Right cardiac atrium (tissue), 5 donors: ENCODE data around the gene YOD1. TPM values are rescaled to one million over a fixed set of nuclear protein-coding genes. Genes with fewer than 3 reads are reported as not detected.

Experiments
- ATAC-seq, 2 donors: fragments of 200-7000 bp; cut with Tn5 transposase; one replicate each; pipeline versions ENCODE4 v1.8.0 to v1.9.1; 2020; ENCODE audit warnings: moderate library complexity in 2 of 2, mild to moderate bottlenecking in 1 of 2
- DNase-seq, 3 donors: peaks; one replicate each; pipeline ENCODE4 v3.0.0-alpha.2; 2020
- H3K27ac ChIP-seq: one replicate; pipeline ENCODE4 v1.5.1; 2013; ENCODE audit warnings: mild to moderate bottlenecking, low read length, control low read depth, moderate library complexity
- H3K27me3 ChIP-seq: one replicate; pipeline ENCODE4 v1.6.1; 2013; ENCODE audit not compliant: control insufficient read depth, insufficient read depth
- H3K4me1 ChIP-seq: one replicate; pipeline ENCODE4 v1.6.1; 2013; ENCODE audit warnings: low read length; ENCODE audit not compliant: control insufficient read depth, insufficient read depth
- H3K4me3 ChIP-seq: one replicate; pipeline ENCODE4 v1.5.1; 2013; ENCODE audit warnings: low read length, control low read depth
- H3K9me3 ChIP-seq: one replicate; pipeline ENCODE4 v1.6.1; 2013; ENCODE audit warnings: low read length; ENCODE audit not compliant: control insufficient read depth
- WGBS: extraction: QIAGEN DNeasy Blood & Tissue Kit; methylation state at CpG from one replicate; pipeline ENCODE4 v1.1.7; 2013; 5-methylcytosine and 5-hydroxymethylcytosine counted together
- intact Hi-C, 4 donors: fragments of 100-400 bp; cut with DNase I; formaldehyde crosslinking; loops; one replicate each; pipeline versions ENCODE4 v1.11.0 to v1.14.0; 2022 to 2023
- polyA plus RNA-seq: library from polyadenylated mRNA; stranded (reverse); fragments of 200-250 nt; gene quantifications from one replicate; pipeline ENCODE4 v1.2.3, GENCODE V29; 2013
- total RNA-seq, 4 donors: library from RNA; stranded (reverse); fragmentation: NEBNext Ultra II Directional; extraction: Animal tissue kit (Norgen Biotek cat#: 25700); gene quantifications; one replicate each; pipeline ENCODE4 v1.2.1, GENCODE V29; 2021
- donor health status: healthy with polysubstance abuse.
- donor health status: DM: no; HTN: yes; CAD: no.
- donor health status: DM: no; HTN: no; CAD: no.
- donor health status: DM: no; HTN: yes; CAD: no; lungs with severe emphysema.
- donor health status: DM: yes; HTN: yes; CAD: no.

YOD1 gene
- total and polyA plus RNA-seq, 5 donors: 1.6 to 5.0 (median 4.8) TPM

- DNase-seq: peak in 2 of 3 donors; percentile 53 to 68
- Histone ChIP-seq H3K27ac (no peak overlapping the region), H3K4me1 (no peaks in the 10 kb centered on the region), H3K27me3 (no peaks in the 10 kb centered on the region), H3K9me3 (no peaks in the 10 kb centered on the region), H3K4me3 (no peak overlapping the region)
- intact Hi-C loops: no loop called here
- peak; percentile 12 to 18 for ATAC-seq
- WGBS: 66% methylated on average over 7 of the region's 7 CpGs
These were observed 33.1 kb downstream of the YOD1 start for GRCh38 chr1:207017615-207018559.

GRCh38 chr1:207015791-207016190 is 35.2 kb downstream of the YOD1 start:
- DNase-seq (no peak), ATAC-seq (no peak)
- no peaks in the 10 kb centered on the region for H3K4me1 ChIP-seq
- intact Hi-C loops: no loop called here
- no peak overlapping the region for H3K4me3 ChIP-seq
- H3K27ac ChIP-seq: no peak overlapping the region
- 92% methylated on average over 3 of the region's 3 CpGs for WGBS
- no peaks in the 10 kb centered on the region for H3K27me3 ChIP-seq
- H3K9me3 ChIP-seq: no peaks in the 10 kb centered on the region

GRCh38 chr1:207014728-207015127 is 36.3 kb downstream of the YOD1 start:
- WGBS: 87% methylated on average over 3 of the region's 3 CpGs
- ATAC-seq: no peak

GRCh38 chr1:207013321-207014085 is 37.5 kb downstream of the YOD1 start:
- H3K27ac ChIP-seq: no peak overlapping the region
- no peaks in the 10 kb centered on the region for H3K27me3 ChIP-seq
- H3K4me3 ChIP-seq: no peak overlapping the region
- DNase-seq (no peak), ATAC-seq (no peak)
- no peaks in the 10 kb centered on the region for H3K4me1 ChIP-seq
- 63% methylated on average over 6 of the region's 6 CpGs for WGBS
- intact Hi-C loops: no loop called here
- H3K9me3 ChIP-seq: no peaks in the 10 kb centered on the region

More at GRCh38 chr1:207014728-207015127, 36.3 kb downstream of the YOD1 start:
- H3K9me3 ChIP-seq: no peaks in the 10 kb centered on the region
- H3K27me3 ChIP-seq: no peaks in the 10 kb centered on the region
- intact Hi-C loops: no loop called here
- H3K4me1 ChIP-seq: no peaks in the 10 kb centered on the region
- DNase-seq: no peak
- no peak overlapping the region for H3K4me3 ChIP-seq
- H3K27ac ChIP-seq: no peak overlapping the region

- H3K9me3 ChIP-seq: no peaks in the 10 kb centered on the region
- H3K4me1 ChIP-seq: no peaks in the 10 kb centered on the region
- ATAC-seq (no peak), DNase-seq (no peak)
- H3K4me3 ChIP-seq: no peak overlapping the region
- no peak overlapping the region for H3K27ac ChIP-seq
- WGBS: 98% methylated on average over 2 of the region's 2 CpGs
- intact Hi-C loops: no loop called here
- no peaks in the 10 kb centered on the region for H3K27me3 ChIP-seq
These were observed 40.3 kb downstream of the YOD1 start for GRCh38 chr1:207010726-207011125.

GRCh38 chr1:207009945-207010344 is 41.1 kb downstream of the YOD1 start:
- WGBS: 86% methylated on average over 7 of the region's 7 CpGs
- H3K27me3 ChIP-seq: no peaks in the 10 kb centered on the region
- no peak for DNase-seq
- H3K27ac ChIP-seq: no peak overlapping the region
- ATAC-seq: no peak
- no peak overlapping the region for H3K4me3 ChIP-seq
- no peaks in the 10 kb centered on the region for H3K9me3 ChIP-seq
- intact Hi-C loops: no loop called here
- no peaks in the 10 kb centered on the region for H3K4me1 ChIP-seq

GRCh38 chr1:207009182-207009850 is 41.7 kb downstream of the YOD1 start:
- WGBS: 91% methylated on average over 10 of the region's 10 CpGs
- no peak overlapping the region for H3K27ac ChIP-seq
- H3K27me3 ChIP-seq: no peaks in the 10 kb centered on the region
- H3K4me3 ChIP-seq: no peak overlapping the region
- no peak for ATAC-seq
- no peaks in the 10 kb centered on the region for H3K9me3 ChIP-seq
- intact Hi-C loops: no loop called here
- H3K4me1 ChIP-seq: no peaks in the 10 kb centered on the region
- no peak for DNase-seq

GRCh38 chr1:207007352-207008033 is 43.5 kb downstream of the YOD1 start:
- DNase-seq: no peak
- Histone ChIP-seq H3K27ac (no peak overlapping the region), H3K27me3 (no peaks in the 10 kb centered on the region), H3K9me3 (no peaks in the 10 kb centered on the region), H3K4me1 (no peaks in the 10 kb centered on the region), H3K4me3 (no peak overlapping the region)
- WGBS: 71% methylated on average over 5 of the region's 5 CpGs
- no peak for ATAC-seq
- intact Hi-C loops: no loop called here

- DNase-seq (no peak), ATAC-seq (no peak)
- H3K9me3 ChIP-seq: no peaks in the 10 kb centered on the region
- no peaks in the 10 kb centered on the region for H3K27me3 ChIP-seq
- H3K4me1 ChIP-seq: no peaks in the 10 kb centered on the region
- intact Hi-C loops: no loop called here
- no peak overlapping the region for H3K4me3 ChIP-seq
- 63% methylated on average over 3 of the region's 3 CpGs for WGBS
- H3K27ac ChIP-seq: no peak overlapping the region
These were observed 44.1 kb downstream of the YOD1 start for GRCh38 chr1:207006914-207007313.

- no peak for ATAC-seq
- intact Hi-C loops: no loop called here
- 92% methylated on average over 3 of the region's 3 CpGs for WGBS
These were observed 44.9 kb downstream of the YOD1 start for GRCh38 chr1:207006083-207006482.

More at GRCh38 chr1:207006083-207006482, 44.9 kb downstream of the YOD1 start:
- Histone ChIP-seq H3K9me3 (no peaks in the 10 kb centered on the region), H3K27me3 (no peaks in the 10 kb centered on the region), H3K4me3 (no peak overlapping the region), H3K4me1 (no peaks in the 10 kb centered on the region), H3K27ac (no peak overlapping the region)
- DNase-seq: no peak
